Left lung (tissue), 10 donors: ENCODE data around the gene NINJ2. TPM values are rescaled to one million over a fixed set of nuclear protein-coding genes. Genes with fewer than 3 reads are reported as not detected.
A peak's percentile ranks its signal among the peaks of the same experiment; 100 is the strongest.

Experiments
- ATAC-seq: fragments of 200-7000 bp; cut with Tn5 transposase; one replicate; pipeline ENCODE4 v1.9.1; 2020; ENCODE audit warnings: moderate library complexity
- DNase-seq, 4 donors: peaks; one replicate each; pipeline ENCODE4 v3.0.0-alpha.2; 2013 to 2020
- H3K27ac ChIP-seq, 2 donors: fragments of 200-600 bp; sonication (generic) in 1 of 2; one replicate each; pipeline versions ENCODE4 v1.5.0 to v1.8.0; 2020 to 2021
- H3K27me3 ChIP-seq, 2 donors: fragments of 200-600 bp; sonication (generic) in 1 of 2; one replicate each; pipeline versions ENCODE4 v1.5.0 to v1.8.0; 2020 to 2021
- H3K36me3 ChIP-seq, 2 donors: fragments of 200-600 bp; sonication (generic) in 1 of 2; one replicate each; pipeline versions ENCODE4 v1.5.0 to v1.8.0; 2020 to 2021
- H3K4me1 ChIP-seq, 2 donors: fragments of 200-600 bp; one replicate each; pipeline ENCODE4 v1.8.0; 2021
- H3K4me3 ChIP-seq, 2 donors: fragments of 200-600 bp; sonication (generic) in 1 of 2; one replicate each; pipeline versions ENCODE4 v1.5.0 to v1.8.0; 2020 to 2021; ENCODE audit warnings: mild to moderate bottlenecking in 1 of 2
- H3K9me3 ChIP-seq, 2 donors: fragments of 200-600 bp; sonication (generic) in 1 of 2; one replicate each; pipeline versions ENCODE4 v1.5.0 to v1.8.0; 2020 to 2021
- intact Hi-C, 2 donors: fragments of 100-400 bp; cut with DNase I; formaldehyde crosslinking; loops; one replicate each; pipeline versions ENCODE4 v1.11.2 to v1.14.2; 2022
- polyA plus RNA-seq, 6 donors: library from polyadenylated mRNA; unstranded; fragments of 120-200 nt; gene quantifications; one replicate each; pipeline ENCODE4 v1.2.1, GENCODE V29; 2013; ENCODE audit not compliant: insufficient read length in 6 of 6
- total RNA-seq, 2 donors: library from RNA; stranded (reverse); fragmentation: NEBNext Ultra II Directional; extraction: Animal tissue kit (Norgen Biotek cat#: 25700); gene quantifications; one replicate each; pipeline ENCODE4 v1.2.1, GENCODE V29; 2021
- TF ChIP-seq, protein P1 (sequence below), 2 donors: fragments of 200-600 bp; sonication (generic) in 1 of 2; IDR thresholded peaks; one replicate each; pipeline versions ENCODE4 v1.5.0 to v1.8.0; 2021; ENCODE audit warnings: antibody characterized with exemption in 2 of 2
- donor health status: DM: no; HTN: yes; CAD: no.
- donor health status: DM: no; HTN: no; CAD: no.

Gene NINJ2
- total and polyA plus RNA-seq, 8 donors: 1.2 to 18.0 (median 2.8) TPM

- H3K27me3 ChIP-seq: peaks cover 0 to 19% of the 10 kb centered on the region in 2 donors
- intact Hi-C loops: loop anchor here in 1 of 2 donors (10.0 kb wide), 1 partner anchor 88 kb away; the partner anchor contains the start of gene B4GALNT3
- no peak overlapping the region for H3K27ac ChIP-seq
Observed at GRCh38 chr12:542395-543113, 120.7 kb downstream of the NINJ2 start.

DNA sequence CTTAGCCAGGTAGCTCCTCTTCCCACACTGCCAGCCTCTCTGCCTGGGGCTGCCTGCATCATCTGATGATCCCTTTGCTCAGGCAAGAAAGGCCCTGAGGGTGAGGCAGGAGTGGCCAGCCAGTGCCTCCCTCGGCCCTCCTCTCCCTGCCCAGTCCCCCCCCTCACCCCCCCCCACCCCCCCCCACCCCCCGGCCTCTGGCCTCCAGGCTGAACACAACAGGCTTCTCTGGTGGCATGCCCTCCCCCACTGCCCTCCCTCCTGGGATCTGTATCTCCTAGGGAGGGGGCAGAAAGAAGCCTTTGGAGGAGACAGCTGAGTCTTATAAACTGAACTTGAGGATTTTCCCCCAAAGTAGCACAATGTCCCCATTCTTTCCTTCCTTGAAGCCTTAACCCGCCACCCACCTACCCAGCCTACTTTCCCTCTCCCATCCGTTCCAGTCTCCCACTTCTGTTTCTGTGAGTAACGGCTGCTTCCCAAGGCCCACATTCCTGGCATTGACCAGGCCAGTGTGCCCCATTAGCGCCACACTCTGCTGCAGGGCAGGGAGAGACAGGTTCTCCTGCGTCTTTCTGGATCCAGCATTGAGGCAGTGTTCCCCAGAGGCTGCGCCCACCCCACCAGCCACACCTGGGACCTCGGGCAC is 121.4 kb downstream of the NINJ2 start:
- Histone ChIP-seq H3K4me3 (no peak overlapping the region), H3K9me3 (no peaks in the 10 kb centered on the region), H3K27ac (no peak overlapping the region), H3K27me3 (peaks cover 0 to 14% of the 10 kb centered on the region in 2 donors), H3K4me1 (peaks cover 5 to 36% of the 10 kb centered on the region in 2 donors), H3K36me3 (no peaks in the 10 kb centered on the region)
- no peak for ATAC-seq
- TF ChIP-seq, protein P1, sequence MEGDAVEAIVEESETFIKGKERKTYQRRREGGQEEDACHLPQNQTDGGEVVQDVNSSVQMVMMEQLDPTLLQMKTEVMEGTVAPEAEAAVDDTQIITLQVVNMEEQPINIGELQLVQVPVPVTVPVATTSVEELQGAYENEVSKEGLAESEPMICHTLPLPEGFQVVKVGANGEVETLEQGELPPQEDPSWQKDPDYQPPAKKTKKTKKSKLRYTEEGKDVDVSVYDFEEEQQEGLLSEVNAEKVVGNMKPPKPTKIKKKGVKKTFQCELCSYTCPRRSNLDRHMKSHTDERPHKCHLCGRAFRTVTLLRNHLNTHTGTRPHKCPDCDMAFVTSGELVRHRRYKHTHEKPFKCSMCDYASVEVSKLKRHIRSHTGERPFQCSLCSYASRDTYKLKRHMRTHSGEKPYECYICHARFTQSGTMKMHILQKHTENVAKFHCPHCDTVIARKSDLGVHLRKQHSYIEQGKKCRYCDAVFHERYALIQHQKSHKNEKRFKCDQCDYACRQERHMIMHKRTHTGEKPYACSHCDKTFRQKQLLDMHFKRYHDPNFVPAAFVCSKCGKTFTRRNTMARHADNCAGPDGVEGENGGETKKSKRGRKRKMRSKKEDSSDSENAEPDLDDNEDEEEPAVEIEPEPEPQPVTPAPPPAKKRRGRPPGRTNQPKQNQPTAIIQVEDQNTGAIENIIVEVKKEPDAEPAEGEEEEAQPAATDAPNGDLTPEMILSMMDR (IDR thresholded peaks at IDR 0.05): no peak
- no peak for DNase-seq
- intact Hi-C loops: loop anchor here in 1 of 2 donors (10.0 kb wide), 1 partner anchor 87 kb away; the partner anchor contains the start of gene B4GALNT3

More at GRCh38 chr12:542395-543113, 120.7 kb downstream of the NINJ2 start:
- H3K9me3 ChIP-seq: no peaks in the 10 kb centered on the region
- TF ChIP-seq, protein P1 (IDR thresholded peaks at IDR 0.05): no peak
- H3K4me1 ChIP-seq: peaks cover 5 to 42% of the 10 kb centered on the region in 2 donors
- no peaks in the 10 kb centered on the region for H3K36me3 ChIP-seq
- ATAC-seq: no peak
- DNase-seq: no peak
- H3K4me3 ChIP-seq: no peak overlapping the region

DNA sequence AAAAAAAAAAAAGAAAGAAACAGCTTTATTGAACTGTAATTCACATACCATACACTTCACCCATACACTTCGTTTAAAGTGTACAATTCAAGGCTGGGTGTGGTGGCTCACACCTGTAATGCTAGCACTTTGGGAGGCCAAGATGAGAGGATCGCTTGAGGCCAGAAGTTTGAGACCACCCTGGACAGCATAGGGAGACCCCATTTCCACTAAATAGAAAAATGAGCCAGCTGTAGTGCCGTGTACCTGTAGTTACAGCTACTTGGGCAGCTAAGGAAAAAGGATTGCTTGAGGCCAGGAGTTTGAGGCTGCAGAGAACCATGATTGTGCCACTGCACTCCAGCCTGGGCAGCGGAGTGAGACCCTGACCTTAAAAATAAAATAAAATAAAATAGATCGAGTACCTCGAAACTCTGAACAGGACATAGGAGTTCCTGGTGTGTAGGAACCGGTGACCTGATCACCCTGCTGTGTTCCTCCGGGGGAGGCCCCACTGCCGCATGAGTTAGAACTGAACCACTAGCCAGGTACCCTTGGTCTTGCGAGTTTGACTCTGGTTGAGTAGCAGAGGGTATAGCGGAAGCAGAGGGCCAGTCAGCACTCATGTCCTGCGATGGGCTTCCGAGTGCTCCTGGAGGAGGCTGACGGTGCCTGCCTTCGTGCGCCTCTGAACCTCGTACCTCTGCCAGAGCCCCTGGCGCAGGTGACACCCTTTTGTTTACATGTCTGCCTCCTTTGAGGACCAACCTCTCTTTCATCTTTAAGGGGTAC is 123.5 kb downstream of the NINJ2 start:
- Histone ChIP-seq H3K27me3 (peaks cover 0 to 7% of the 10 kb centered on the region in 2 donors), H3K4me1 (peaks cover 5 to 26% of the 10 kb centered on the region in 2 donors), H3K9me3 (no peaks in the 10 kb centered on the region), H3K36me3 (no peaks in the 10 kb centered on the region), H3K4me3 (no peak overlapping the region), H3K27ac (no peak overlapping the region)
- DNase-seq (no peak), ATAC-seq (no peak)
- TF ChIP-seq, protein P1 (IDR thresholded peaks at IDR 0.05): no peak
- intact Hi-C loops: loop anchor here in 1 of 2 donors (10.0 kb wide), 1 partner anchor 85 kb away; the partner anchor contains the start of gene B4GALNT3

DNA sequence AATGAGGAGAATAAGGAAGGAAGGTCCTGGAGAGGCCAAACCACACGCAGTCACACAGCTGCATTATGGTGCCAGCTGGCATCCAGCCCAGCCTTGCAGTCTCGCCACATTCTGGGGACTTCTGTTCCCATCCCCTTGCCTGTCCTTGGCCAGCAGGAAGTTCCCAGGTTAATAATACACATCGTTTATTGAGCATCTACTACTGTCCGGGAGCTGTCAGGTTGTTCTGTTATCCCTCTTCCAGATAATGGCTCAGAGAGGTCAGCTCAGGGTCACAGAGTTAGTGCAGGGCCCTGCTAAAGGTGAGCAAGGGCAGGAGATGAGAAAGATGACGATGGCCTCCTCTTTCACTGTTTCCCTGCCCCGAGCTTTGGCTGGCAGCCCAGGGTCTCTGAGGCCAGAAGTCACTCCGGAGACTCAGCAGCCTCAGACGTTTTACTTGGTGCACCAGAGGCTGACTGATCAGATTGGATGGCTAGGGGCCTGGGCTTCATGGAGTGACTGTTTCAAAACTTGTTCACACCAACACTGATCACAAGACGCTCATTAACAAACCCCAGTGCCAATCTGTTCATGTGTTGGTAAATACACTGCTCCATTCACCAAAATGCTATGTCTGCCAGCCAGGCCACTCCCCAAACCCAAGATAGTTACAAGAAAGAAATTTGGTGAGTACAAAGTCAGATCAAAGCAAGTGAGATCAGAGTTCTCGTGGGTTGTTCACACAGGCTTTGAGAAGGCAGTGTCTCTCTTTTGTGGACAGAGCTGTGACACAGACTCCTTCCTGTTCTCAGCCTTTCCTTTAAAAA is 124.3 kb downstream of the NINJ2 start:
- peak in 3 of 4 donors; percentile 17 to 68 (median 48) for DNase-seq
- intact Hi-C loops: no loop called here
- Histone ChIP-seq H3K4me1 (peaks cover 5 to 20% of the 10 kb centered on the region in 2 donors), H3K36me3 (no peaks in the 10 kb centered on the region), H3K9me3 (no peaks in the 10 kb centered on the region), H3K27ac (no peak overlapping the region), H3K4me3 (no peak overlapping the region), H3K27me3 (no peaks in the 10 kb centered on the region)
- ATAC-seq: peak; percentile 58
- TF ChIP-seq, protein P1 (IDR thresholded peaks at IDR 0.05): no peak
